ENCODE measurements around the gene TMEM140. TPM values are rescaled to one million over a fixed set of nuclear protein-coding genes. Genes with fewer than 3 reads are reported as not detected.
A peak's percentile ranks its signal among the peaks of the same experiment; 100 is the strongest.
"Not testable (repeated sequence)": the region's sequence is repeated elsewhere in the genome, so short reads cannot be mapped to it uniquely, and the experiment has no call there.

Gene TMEM140
- total and polyA plus RNA-seq, 8 donors: 2.7 to 14.3 (median 4.7) TPM

DNA sequence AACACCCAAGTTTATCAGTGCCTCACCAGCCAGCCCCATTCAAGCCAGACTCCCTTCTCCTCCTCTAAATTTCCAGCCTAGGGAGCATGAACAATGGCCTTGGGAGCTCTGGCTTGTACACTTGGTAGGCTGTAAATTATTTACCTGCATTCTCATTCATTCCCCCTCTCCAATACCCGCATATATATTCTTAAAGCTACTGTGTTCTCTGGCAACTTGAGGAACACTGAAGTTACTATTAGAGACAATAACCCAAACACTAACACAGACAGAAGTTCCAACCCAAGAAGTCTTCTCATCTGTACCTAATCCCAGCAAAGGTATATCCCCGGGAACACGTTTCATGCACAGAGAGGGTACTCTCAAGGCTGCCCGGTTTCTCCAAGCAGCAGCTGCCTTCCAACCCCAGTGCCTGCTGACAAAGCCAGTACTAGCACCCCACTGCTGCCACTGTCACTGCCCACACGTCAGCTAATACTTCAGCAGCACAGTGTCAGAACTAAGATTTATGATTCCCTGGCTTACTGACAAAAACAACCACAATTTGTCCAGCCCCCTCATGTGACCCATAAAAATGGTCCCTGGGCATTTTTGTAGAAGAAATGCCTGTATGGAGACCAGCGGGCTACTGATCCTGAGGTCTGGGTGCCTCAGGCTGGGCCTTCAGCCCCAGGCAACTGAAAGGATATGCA lies 60.4 kb downstream of the TMEM140 start:
- 14 to 20% methylated on average over 6 of the region's 6 CpGs for WGBS, 2 donors
- intact Hi-C loops (cut with DNase I): no loop called here
- Histone ChIP-seq H3K4me1 (peaks cover 54 to 59% (median 58%) of the 10 kb centered on the region in 3 donors), H3K27ac (peak overlapping the region; percentile 56 to 97 (median 70)), H3K36me3 (peaks cover 0 to 14% (median 0%) of the 10 kb centered on the region in 3 donors), H3K27me3 (no peaks in the 10 kb centered on the region), H3K9me3 (no peaks in the 10 kb centered on the region), H3K4me3 (peak overlapping the region in 2 of 4 donors; percentile 79 to 95)
- FAIRE-seq: no peak
- DNase-seq: peak in 1 of 6 donors; percentile 46
- TF ChIP-seq, protein P1, sequence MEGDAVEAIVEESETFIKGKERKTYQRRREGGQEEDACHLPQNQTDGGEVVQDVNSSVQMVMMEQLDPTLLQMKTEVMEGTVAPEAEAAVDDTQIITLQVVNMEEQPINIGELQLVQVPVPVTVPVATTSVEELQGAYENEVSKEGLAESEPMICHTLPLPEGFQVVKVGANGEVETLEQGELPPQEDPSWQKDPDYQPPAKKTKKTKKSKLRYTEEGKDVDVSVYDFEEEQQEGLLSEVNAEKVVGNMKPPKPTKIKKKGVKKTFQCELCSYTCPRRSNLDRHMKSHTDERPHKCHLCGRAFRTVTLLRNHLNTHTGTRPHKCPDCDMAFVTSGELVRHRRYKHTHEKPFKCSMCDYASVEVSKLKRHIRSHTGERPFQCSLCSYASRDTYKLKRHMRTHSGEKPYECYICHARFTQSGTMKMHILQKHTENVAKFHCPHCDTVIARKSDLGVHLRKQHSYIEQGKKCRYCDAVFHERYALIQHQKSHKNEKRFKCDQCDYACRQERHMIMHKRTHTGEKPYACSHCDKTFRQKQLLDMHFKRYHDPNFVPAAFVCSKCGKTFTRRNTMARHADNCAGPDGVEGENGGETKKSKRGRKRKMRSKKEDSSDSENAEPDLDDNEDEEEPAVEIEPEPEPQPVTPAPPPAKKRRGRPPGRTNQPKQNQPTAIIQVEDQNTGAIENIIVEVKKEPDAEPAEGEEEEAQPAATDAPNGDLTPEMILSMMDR (IDR thresholded peaks at IDR 0.05): no peak
- ATAC-seq: peak in 3 of 4 donors; percentile 12 to 34 (median 16)

GRCh38 chr7:135209225-135209834 lies 61.5 kb downstream of the TMEM140 start:
- ATAC-seq (no peak), DNase-seq (no peak), FAIRE-seq (no peak)
- Histone ChIP-seq H3K27me3 (no peaks in the 10 kb centered on the region), H3K4me3 (peak overlapping the region in 2 of 4 donors; percentile 79 to 95), H3K9me3 (no peaks in the 10 kb centered on the region), H3K27ac (peak overlapping the region in 3 of 4 donors; percentile 83 to 97 (median 89)), H3K4me1 (peaks cover 43 to 52% (median 50%) of the 10 kb centered on the region in 3 donors), H3K36me3 (peaks cover 0 to 5% (median 0%) of the 10 kb centered on the region in 3 donors)
- intact Hi-C loops (cut with DNase I): no loop called here
- WGBS, 2 donors: 15 to 24% methylated on average over 7 of the region's 7 CpGs
- TF ChIP-seq, protein P1 (IDR thresholded peaks at IDR 0.05): no peak

- H3K4me1 ChIP-seq: peaks cover 30 to 38% (median 37%) of the 10 kb centered on the region in 3 donors
- ATAC-seq (peak; percentile 1 to 6 (median 6)), DNase-seq (no peak), FAIRE-seq (no peak)
- no peaks in the 10 kb centered on the region for H3K27me3 ChIP-seq
- peaks cover 0 to under 1% (median 0%) of the 10 kb centered on the region in 3 donors for H3K36me3 ChIP-seq
- 0% methylated on average over 13 of the region's 13 CpGs for WGBS, 2 donors
- peak overlapping the region; percentile 83 to 97 (median 89) for H3K27ac ChIP-seq
- intact Hi-C loops (cut with DNase I): no loop called here
- no peaks in the 10 kb centered on the region for H3K9me3 ChIP-seq
- TF ChIP-seq, protein P1 (IDR thresholded peaks at IDR 0.05): no peak
- peak overlapping the region; percentile 45 to 95 (median 80) for H3K4me3 ChIP-seq
Observed at GRCh38 chr7:135210888-135211178, 63.0 kb downstream of the TMEM140 start.

GRCh38 chr7:135211179-135211945 lies 63.5 kb downstream of the TMEM140 start, which contains the start of gene WDR91:
TSS of gene WDR91 (minus strand) at chr7:135211526. CDS start at chr7:135211502, 24 bp downstream.
- H3K36me3 ChIP-seq: no peaks in the 10 kb centered on the region
- DNase-seq (peak; percentile 94 to 99 (median 98)), ATAC-seq (peak; percentile 89 to 94 (median 92)), FAIRE-seq (no peak)
- peaks cover 25 to 34% (median 33%) of the 10 kb centered on the region in 3 donors for H3K4me1 ChIP-seq
- H3K27me3 ChIP-seq: no peaks in the 10 kb centered on the region
- TF ChIP-seq, protein P1 (IDR thresholded peaks at IDR 0.05): no peak
- H3K9me3 ChIP-seq: no peaks in the 10 kb centered on the region
- intact Hi-C loops (cut with DNase I): no loop called here
- peak within 1 kb of the TSS; percentile 88 to 97 (median 89) for H3K27ac ChIP-seq
- H3K4me3 ChIP-seq: peak within 1 kb of the TSS; percentile 45 to 95 (median 80)
- 0% methylated on average over 44 to 82 of the region's 82 CpGs for WGBS, 2 donors

- Histone ChIP-seq H3K27ac (peak overlapping the region; percentile 40 to 97 (median 83)), H3K4me1 (peaks cover 18 to 28% (median 26%) of the 10 kb centered on the region in 3 donors), H3K4me3 (peak overlapping the region; percentile 42 to 95 (median 80))
- H3K9me3 ChIP-seq; H3K36me3 ChIP-seq; FAIRE-seq; H3K27me3 ChIP-seq; DNase-seq; intact Hi-C loops (cut with DNase I); ATAC-seq: not testable (repeated sequence)
- WGBS, 2 donors: 49 to 50% methylated on average over 28 to 30 of the region's 30 CpGs
Observed at GRCh38 chr7:135211946-135212685, 64.2 kb downstream of the TMEM140 start.
